Measurements from ENCODE around the gene SOCS7.
A peak's percentile ranks its signal among the peaks of the same experiment; 100 is the strongest.

Gene SOCS7, protein sequence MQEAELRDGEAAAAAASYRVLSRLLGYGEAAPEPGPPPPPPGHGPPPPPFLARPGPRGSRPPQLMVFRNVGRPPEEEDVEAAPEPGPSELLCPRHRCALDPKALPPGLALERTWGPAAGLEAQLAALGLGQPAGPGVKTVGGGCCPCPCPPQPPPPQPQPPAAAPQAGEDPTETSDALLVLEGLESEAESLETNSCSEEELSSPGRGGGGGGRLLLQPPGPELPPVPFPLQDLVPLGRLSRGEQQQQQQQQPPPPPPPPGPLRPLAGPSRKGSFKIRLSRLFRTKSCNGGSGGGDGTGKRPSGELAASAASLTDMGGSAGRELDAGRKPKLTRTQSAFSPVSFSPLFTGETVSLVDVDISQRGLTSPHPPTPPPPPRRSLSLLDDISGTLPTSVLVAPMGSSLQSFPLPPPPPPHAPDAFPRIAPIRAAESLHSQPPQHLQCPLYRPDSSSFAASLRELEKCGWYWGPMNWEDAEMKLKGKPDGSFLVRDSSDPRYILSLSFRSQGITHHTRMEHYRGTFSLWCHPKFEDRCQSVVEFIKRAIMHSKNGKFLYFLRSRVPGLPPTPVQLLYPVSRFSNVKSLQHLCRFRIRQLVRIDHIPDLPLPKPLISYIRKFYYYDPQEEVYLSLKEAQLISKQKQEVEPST

DNA sequence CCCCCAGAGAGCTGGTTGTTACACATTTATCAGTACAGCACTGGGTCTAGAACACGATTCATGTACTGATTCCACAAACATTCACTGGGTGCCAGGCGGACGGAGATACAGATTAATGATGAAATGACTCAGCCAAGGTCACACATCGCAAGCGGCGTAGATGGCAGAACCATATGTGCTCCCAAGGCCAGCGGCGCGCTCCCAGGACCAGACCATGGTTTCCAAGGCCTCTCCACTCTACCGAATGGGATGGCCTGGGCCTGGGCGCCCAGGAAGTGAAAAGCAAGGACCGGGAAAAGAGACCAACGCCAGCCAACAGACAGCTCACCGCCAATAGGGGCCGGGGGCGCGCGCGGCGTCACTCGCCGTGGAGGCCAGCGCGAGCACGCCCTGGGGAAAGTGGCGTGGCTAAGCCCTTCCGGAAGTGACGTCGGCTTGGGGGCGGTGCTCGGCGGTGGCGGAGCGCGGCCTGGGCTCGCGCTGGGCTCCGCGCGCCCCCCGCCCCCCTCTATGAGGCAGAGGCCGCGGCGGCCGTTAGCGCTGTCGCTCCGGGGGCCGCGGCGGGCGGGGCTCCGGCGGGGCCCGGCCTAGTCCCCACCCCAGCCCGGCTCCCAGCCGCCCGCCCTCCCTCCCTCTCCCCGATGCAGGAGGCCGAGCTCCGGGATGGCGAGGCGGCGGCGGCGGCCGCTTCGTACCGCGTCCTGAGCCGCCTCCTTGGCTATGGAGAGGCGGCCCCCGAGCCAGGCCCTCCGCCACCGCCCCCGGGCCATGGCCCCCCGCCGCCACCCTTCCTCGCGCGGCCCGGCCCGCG is at the start of gene SOCS7:
SOCS7 (plus strand) TSS at position 433 of the 811 bp plus-strand sequence; CDS start at position 642, 209 bp downstream.
- peak; percentile 84 for DNase-seq

DNA sequence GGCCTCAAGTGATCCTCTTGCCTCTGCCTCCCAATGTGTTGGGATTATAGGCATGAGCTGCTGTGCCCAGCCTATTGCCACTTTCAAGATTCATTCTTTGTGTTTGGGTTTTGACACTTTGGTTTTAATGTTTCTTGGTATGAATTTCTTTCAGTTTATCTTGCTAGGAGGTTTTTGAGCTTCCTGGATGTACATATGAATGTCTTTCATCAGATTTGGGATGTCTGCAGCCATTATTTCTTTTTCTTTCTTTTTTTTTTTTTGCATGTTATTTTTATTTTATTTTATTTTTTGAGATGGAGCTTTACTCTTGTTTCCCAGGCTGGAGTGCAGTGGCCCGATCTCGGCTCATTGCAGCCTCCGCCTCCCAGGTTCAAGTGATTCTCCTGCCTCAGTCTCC is 36.1 kb upstream of the SOCS7 start:
- no peak for DNase-seq

DNA sequence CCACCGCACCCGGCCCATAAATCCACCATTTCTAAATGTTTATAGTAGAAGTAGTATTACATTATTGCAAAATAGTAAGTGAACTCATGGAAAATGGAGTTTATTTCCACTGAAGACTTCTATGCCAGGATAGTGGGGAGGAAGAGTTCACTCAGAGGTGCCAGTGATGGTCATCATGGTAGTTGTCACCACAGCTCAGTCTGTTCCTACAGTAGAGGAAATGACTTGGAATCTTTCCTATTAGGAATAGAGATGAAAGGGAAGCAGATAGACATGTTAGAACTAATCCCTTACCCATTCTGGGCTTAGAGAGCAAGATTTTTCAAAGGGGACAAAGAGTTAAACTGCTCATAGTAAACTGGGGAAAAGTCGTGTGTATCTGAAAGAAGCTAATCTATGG is 34.6 kb upstream of the SOCS7 start:
- no peak for DNase-seq

DNA sequence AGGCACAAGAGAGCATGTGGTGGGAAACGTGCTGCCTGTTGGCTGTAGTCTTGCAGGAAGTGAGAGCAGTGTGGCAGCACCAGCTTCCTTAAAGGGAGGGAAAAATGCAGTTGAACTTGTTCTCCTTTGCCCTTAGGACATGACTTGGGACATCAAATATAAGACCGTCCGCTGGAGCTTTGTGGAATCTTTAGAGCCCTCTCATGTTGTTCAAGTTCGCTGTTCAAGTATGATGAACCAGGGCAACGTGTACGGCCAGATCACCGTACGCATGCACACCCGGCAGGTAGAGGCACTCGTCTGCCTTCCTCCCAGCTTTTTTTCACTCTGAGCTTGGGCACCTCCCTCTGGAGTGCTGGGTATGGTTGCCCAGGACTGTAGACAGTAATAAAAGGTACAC is 31.2 kb upstream of the SOCS7 start:
- DNase-seq: peak; percentile 78

DNA sequence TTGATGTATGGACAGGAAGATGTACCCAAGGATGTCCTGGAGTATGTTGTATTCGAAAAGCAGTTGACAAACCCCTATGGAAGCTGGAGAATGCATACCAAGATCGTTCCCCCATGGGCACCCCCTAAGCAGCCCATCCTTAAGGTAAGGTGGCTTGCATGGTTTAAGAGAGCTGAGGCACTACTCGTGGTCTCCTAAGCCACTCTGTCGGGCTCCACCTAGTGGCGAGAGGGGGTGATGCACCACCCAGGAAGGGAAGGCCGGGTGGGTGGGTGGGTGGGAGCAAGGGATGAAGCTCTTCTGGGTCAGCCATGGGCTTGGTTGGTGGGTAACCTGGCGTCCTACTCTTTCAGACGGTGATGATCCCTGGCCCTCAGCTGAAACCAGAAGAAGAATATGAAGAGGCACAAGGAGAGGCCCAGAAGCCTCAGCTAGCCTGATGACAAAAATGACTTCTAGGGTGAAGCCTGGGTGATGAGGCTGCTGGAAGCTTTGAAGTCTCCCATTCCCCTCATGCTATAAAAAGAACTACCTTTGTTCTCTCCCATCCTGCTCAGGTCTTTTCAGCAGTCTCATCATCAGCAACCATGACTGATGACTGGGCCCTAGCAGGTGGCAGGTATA is 29.4 kb upstream of the SOCS7 start:
- DNase-seq: peak; percentile 19

DNA sequence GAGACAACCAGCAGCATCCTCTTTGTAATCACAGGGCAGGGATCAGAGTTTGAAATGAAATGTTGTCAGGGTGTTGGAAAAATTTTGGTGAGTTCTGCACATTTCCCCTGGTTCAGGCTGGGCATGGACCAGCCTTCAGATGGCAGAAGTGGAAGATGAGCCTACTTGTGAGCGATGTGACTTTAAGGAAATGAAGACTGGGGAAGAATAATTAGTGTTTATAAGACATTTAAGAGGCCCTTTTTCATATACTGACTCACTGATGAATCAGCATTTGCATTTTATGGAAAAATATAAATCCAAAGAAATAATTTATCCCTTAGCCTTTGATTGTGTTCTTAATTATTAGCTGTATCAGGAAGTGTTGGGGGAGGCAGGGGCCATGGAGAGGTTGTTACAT is 28.7 kb upstream of the SOCS7 start:
- DNase-seq: no peak

DNA sequence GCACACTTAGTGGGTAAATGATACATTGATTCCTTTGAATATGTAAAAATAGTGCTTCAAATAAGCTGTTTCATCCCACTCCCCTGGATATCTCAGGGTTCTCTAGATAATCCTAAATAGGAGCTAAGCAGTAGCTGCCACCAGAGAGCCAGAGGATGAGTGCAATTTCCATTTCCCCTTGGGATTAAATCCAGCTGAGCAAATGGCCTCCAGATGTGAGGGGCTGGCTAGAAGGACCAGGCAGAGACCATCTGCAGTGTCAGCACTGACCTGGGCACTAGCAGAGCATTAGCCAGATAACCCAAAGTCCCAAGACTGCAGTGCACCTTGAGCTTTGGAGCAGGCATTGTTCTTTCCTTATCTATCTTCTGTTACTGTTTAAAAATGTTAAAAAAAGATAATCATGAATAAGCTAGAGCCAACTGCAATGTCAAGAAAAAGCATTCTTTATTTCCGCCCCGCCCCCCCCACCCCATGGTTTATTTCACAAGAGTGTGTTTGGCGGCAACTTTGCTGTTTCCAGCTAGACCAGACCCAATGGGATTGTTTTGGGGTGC is 27.4 kb upstream of the SOCS7 start:
- no peak for DNase-seq

DNA sequence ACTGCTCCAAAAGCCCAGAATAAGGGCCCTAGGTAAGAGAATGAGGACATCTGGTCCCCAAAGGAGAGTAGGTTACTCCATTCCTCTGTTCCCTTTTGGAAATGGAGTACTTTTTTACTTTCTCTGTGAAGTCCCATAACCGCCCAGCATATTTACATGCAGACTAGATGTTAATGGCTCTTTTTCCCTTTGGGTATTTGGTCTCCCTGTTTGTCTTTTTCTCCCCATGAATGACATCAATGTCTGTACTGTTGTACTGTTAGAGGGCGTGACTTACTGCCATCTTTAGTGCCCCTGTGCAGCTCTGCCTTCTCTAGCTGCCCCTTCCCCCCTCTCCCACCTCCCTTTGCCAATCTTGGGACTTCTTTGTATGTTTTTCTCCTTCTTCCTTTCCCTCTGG is 26.9 kb upstream of the SOCS7 start:
- no peak for DNase-seq

DNA sequence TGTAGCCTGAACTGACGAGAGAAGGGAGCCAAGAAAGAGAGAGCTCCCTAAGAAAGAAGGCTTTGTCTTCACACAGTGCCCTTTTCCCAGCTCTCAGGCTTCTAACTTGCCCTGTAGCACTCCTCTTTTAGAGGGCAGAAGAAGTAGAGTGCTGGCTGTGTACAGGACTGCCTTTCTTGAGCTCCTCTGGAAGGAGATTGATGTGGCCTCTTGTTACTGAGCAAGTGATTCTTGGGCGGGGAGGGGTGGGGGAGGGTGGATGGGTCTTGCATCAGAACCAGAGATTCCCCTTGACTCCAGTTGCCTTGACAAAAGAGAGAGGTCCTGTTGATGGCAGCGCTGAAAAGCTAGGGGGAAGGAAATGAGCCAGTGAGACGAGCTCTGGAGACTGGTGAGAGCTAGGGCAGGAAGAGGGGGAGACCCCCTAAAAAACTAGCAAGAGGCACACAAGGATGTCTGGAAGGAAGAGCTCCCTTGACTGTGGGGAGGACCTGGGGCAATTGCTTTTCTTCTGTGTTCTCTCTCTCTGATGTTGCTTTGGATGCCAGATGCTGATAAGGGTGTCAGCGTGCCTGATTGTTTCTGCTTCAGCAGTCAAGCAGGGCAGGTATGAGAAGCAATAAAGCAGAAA is 26.3 kb upstream of the SOCS7 start:
- DNase-seq: no peak

DNA sequence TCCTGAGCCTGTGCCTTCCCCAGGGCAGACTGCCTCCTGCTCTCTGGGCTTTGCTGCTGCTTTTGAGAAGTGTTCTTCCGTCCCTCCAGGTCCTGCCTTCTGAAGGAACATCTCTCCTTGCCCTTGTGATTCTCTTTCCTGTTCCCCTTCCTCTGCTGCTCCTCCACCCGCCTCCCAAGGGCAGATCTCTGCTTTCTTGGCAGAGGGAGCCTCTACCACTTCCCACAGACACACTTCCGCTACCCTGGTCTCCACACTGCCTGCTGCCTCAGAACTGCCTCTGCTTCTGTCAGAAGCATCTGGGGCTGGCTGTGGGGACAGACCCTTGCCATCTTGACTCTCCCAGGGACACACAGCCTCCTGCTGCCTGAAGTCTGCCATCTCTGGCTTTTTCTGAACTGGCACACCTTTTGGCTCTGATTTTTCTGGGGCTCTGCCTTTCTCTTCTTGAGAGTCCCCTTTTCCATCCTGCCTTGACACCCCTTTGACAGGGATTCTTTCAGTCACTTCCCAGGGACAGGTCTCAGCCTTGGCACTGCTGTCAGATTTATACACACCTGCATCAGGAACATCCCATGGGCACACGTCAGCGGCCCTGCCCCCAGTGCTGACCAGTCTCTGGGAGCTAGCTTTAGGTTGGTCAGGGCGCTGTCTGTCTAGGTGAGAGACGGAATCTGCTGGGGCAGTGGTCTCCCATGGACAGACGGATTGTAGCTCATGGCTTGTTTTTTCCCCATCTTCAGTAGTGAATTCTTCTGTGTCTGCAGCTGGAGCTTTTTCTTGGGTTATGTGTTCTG is 24.4 kb upstream of the SOCS7 start:
- peak; percentile 73 for DNase-seq

DNA sequence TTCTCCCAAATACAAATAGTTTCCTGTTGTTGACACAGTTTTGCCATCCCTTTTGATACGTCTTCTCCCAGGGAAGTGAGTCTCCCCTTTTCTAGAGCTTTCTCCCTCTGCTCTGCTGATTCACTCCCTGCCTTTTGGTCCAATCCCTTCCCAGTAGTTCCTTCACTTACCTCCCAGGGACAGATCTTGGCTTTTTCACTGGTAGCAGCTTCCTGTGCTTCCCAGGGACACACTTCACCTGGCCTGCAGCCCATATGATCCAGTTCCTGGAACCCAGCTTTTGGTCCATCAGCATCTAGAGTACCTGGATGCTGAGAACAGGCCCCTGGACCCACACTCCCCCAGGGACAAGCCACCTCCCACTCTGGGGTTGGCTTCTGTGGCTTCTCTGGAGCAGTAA is 23.7 kb upstream of the SOCS7 start:
- DNase-seq: no peak

DNA sequence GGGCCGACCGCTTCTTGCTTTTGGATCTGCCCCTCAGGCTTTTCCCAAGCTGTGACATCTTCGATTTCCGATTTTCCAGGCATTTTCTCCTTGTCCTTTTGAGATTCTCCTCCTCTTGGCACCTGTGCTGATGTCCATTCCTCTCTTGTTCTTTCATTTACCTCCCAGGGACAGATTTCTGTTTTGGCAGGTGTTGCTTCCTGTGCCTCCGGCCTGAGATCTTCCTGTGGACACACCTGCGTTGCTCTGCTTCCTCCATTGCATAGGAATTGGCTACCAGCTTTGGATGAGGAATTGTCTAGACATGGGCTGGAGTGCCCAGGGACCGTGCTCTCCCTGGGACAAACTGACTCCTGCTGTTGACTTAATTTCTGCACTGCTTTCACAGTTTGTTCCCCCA is 23.0 kb upstream of the SOCS7 start:
- DNase-seq: no peak

DNA sequence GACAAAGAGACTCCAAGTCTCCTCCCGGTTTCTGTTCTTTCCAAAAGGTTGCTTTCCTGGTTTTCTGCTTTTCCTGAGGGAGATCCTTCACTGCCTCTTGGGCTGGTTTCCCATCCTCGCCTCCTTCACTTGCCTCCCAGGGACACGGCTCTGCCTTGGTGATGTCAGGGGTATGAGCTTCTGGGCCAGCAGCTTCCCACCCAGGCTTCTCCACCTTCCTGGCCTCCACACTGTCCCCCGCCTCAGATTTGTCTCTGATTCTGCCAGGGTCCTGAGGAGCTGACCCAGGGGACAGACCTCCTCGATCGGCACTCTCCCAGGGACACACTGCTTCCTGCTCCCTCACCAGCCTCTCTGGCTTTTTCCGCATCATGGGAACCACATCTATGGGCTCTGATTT is 22.4 kb upstream of the SOCS7 start:
- DNase-seq: no peak

DNA sequence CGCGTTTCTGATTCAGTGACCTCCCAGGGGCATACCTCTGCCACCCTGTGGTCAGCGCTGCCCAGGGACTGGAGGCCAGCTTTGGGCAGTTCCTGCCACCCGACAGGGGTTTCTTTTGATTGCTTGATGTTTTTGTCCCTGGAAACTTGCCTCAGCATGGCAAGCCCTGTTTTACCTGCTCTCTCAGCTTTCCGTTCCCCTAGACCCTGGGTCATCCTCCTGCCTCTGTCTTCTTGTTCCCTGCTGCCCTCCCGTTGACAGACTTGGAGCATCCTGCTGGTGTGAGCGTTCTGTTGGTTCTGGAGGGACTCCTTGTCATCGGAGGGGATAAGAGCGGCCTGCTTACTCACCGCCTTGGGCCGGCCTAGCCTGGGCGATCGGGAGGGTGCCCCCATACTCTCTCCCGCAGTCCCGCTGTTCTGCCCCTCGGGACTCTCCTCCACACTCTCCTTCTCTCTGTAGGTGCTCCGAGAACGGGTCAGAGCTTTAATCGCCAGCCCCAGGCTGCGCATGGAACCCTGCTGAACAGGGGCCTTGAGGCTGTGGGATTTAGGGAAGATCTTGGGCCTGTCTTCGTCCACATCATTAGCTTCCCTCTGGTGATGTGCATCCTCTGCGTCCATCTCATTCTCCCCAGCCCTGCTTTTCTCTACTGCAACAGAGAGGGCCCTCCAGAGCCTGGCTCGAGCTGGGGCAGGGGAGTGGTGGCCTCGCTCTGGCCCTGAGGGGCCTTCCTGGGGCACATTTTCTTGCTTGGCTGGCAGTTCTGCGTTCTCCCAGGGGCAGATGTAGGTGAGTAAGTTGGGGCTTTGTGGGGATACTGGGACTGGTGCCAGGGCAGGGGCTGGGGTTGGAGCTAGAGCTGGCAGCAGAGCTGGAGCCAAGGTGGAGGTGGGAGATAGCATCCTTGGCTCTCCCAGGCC is 21.6 kb upstream of the SOCS7 start:
- no peak for DNase-seq

DNA sequence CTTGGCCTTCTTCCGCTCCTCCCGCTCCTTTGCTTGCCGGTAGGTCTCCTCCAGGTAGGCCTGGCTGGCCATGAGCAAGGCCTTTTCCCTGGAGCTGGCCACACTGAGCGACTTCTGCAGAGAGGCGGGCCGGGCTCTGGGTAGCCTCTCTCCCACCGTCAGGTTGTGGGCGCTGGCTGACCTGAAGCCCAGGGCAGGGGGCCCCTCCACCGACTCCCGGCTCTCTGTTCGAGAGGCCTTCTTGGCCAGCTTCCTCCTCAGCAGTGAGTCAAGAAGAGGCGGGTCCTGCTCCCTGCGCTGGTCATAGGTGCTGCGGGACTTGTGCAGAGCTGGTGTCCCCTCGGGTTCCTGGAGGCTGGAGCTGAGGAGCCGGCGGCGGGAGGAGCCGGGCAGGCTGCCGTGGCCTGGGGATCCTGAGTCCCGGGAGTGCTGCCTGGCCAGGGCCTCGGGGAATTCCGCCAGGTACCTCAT is 20.7 kb upstream of the SOCS7 start:
- no peak for DNase-seq

DNA sequence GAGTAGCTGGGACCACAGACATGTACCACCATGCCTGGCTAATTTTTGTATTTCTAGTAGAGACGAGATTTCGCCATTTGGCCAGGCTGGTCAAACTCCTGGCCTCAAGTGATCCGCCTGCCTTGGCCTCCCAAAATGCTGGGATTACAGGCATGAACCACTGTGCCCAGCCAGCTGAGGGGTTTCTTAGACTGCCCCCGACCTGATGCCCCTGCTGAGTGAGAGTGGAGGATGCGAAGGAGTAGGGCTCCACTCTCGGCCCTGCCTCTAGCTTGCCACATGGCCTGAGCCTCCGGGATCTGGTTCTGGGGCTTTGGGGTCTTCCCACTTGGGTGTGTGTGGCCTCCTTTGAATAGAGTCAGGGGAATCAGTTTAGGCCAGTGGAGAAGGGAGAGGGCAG is 18.9 kb upstream of the SOCS7 start:
- no peak for DNase-seq

DNA sequence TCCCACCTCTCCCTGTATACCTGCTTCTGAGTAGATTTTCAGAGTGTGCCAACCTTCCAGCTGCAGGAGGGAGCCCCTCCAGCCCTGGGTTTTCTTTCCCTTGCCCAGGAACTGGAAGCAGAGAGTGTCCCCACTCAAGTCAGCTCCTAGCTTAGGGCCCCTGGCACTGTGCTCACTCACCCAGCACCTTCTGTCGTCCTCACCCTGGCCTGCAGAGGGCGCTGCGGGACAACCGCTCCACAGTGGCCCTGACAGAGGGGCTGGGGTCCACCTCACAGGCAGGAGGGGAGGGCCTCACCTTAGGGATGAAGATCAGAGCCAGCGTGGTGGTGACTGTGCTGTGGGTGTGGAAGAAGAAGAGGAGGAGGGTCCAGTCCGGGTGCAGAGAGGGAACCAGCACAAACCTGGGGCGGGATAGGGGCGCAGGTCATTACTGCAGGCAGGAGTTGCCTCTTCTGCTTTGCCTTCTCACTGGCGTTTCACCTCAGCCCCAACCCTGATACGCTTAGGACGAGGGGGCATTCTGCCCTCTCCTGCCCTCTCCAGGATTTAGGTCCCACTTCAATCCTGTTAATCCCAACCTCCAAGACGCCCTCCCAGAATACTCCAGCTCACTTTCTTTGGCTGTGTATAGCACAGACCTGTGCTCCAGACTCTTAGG is 17.9 kb upstream of the SOCS7 start:
- DNase-seq: peak; percentile 20

DNA sequence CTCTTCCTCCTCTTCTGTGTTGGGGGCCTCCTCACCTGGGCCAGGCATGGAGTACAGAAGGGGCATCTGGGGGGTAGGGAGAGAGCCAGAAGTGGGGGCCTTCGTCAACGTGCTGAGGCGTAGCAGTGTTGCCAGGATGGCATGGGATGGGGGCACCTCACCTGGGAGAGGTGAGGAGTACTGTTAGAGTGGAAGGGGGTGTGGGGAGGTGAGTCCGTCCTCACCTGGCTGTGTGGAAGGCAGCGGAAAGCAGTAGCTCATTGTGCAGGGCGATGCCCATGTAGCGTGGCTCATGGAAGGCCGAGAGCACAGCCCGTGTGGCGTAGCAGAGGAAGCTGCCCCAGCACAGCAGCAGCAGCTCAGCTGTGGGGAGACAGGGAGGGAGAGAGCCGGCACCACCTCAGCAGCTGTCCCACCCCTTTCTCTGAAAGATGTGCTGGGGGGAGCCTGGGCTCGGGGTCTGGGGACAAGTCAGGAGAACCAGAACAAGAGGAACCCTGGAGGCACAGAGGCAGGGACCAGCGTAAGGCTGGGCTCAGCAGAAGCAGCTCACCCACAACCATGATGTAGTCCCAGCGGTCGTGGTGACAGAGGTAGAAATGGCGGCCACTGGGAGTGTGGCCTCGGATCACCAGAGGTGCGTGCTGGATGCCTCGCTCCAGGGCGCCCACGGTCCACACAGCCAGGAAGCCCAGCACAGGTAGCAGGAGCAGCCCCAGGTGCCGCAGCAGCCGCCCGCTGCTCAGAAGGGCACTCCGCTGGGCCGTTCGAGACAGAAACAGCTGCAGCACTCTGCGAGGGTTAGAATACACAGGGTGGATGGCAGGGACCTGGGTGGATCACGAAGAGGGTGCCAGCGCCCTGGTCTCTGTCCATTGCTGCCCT is 16.9 kb upstream of the SOCS7 start:
- no peak for DNase-seq

DNA sequence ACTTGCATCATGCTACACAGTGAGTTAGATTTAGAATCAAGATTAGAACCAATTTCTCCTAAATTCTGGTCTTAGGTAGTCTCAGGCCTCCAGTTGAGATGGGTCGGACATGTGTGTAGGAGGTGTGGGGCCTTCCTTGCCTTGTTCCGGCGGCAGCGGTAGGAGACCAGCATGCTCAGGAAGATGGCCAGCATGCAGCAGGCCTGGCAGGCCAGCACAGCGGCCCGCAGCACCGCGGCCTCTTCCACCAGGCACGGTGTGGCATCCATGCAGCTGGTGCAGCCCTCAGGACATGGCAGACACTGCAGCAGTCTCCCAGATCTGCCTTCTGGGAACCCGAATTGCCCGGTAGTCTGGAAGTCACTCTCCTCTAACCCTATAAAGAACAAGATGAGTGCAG is 14.8 kb upstream of the SOCS7 start:
- DNase-seq: no peak
